ENCODE measurements around the gene FOXP1. TPM values are rescaled to one million over a fixed set of nuclear protein-coding genes. Genes with fewer than 3 reads are reported as not detected.

Gene FOXP1
- polyA plus RNA-seq, 1 donor (not counting 4 experiments of a cell fraction or from before 2014, with no cell fraction given) = 14.6 TPM

GRCh38 chr3:71104121-71104541 lies 479.4 kb downstream of the FOXP1 start:
- H3K79me2 ChIP-seq (ENCODE audit: control insufficient read depth, insufficient read depth, low read length) = no peaks in the 10 kb centered on the region
- H3K4me2 ChIP-seq (ENCODE audit: control insufficient read depth, extremely low read depth, insufficient read depth, low read depth, low read length) = no peak overlapping the region
- no peaks in the 10 kb centered on the region for H3K27me3 ChIP-seq (ENCODE audit: control insufficient read depth, extremely low read depth, insufficient read depth, low read length)
- H3K4me1 ChIP-seq (ENCODE audit: control insufficient read depth, extremely low read depth, insufficient read depth, low read length) = peaks cover 16% of the 10 kb centered on the region
- H3K36me3 ChIP-seq (ENCODE audit: control insufficient read depth in 2 of 2, extremely low read depth in 1 of 2, insufficient read depth in 2 of 2, low read length in 2 of 2) = no peaks in the 10 kb centered on the region
- no peak overlapping the region for H2AFZ ChIP-seq (ENCODE audit: control insufficient read depth, low read length)
- no peaks in the 10 kb centered on the region for H4K20me1 ChIP-seq (ENCODE audit: control insufficient read depth, extremely low read depth, insufficient read depth, low read length)
- H3K9ac ChIP-seq (ENCODE audit: control insufficient read depth, extremely low read depth, insufficient read depth, low read length) = no peak overlapping the region
- FAIRE-seq = no peak
- no peak for TF ChIP-seq EZH2 (IDR thresholded peaks at IDR 0.05; ENCODE audit: low read length)
- no peak for TF ChIP-seq CTCF (optimal IDR thresholded peaks at IDR 0.05 in 1 of 3, IDR thresholded peaks at IDR 0.05 in 1 of 3, conservative IDR thresholded peaks at IDR 0.05 in 1 of 3; ENCODE audit: extremely low read depth in 1 of 3, insufficient read depth in 2 of 3, low read length in 3 of 3)
- H3K9me3 ChIP-seq (ENCODE audit: control insufficient read depth, low read depth, low read length) = no peaks in the 10 kb centered on the region
- dilution Hi-C loops (cut with MboI; ENCODE audit: extremely low pct_ligation_motif_present, low sequenced_read_pairs) = no loop called here
- no peaks in the 10 kb centered on the region for H3K9me1 ChIP-seq (ENCODE audit: control insufficient read depth, extremely low read depth, insufficient read depth, low read length)
- no peak overlapping the region for H3K4me3 ChIP-seq (ENCODE audit: control insufficient read depth in 2 of 3, extremely low read depth in 1 of 3, insufficient read depth in 2 of 3, low read depth in 1 of 3, low read length in 3 of 3)
- no peak overlapping the region for H3K27ac ChIP-seq (ENCODE audit: control insufficient read depth, insufficient read depth, low read length)
- no peak for DNase-seq (ENCODE audit: low read depth, low spot score)

DNA sequence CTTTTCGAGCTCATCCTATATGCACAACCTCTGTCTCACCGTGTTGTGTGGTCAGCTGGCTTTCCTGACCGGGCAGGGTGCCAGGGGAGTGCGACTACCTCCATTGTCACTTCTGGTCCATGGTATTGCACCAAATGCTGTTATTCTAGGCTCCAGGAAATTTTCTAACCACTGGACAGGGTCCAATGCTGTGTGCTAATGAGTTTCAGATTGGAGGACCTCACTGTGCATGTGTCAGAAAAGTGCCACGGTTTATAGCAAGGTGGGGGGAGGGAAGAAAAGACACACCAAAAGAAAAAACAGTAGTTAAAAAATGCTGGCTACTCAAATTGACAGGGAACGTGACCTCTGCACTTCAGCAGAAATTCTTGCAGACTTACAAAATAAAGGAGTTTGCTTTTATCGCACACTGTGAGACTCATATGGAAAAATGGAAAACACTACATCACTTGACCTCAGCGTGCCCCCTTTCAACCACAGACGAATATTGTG lies 480.1 kb downstream of the FOXP1 start:
- DNase-seq (ENCODE audit: low read depth, low spot score) (no peak), FAIRE-seq (no peak)
- H3K9me3 ChIP-seq (ENCODE audit: control insufficient read depth, low read depth, low read length) = no peaks in the 10 kb centered on the region
- no peak overlapping the region for H3K4me3 ChIP-seq (ENCODE audit: control insufficient read depth in 2 of 3, extremely low read depth in 1 of 3, insufficient read depth in 2 of 3, low read depth in 1 of 3, low read length in 3 of 3)
- H3K27ac ChIP-seq (ENCODE audit: control insufficient read depth, insufficient read depth, low read length) = no peak overlapping the region
- dilution Hi-C loops (cut with MboI; ENCODE audit: extremely low pct_ligation_motif_present, low sequenced_read_pairs) = no loop called here
- H3K79me2 ChIP-seq (ENCODE audit: control insufficient read depth, insufficient read depth, low read length) = no peaks in the 10 kb centered on the region
- H4K20me1 ChIP-seq (ENCODE audit: control insufficient read depth, extremely low read depth, insufficient read depth, low read length) = no peaks in the 10 kb centered on the region
- H2AFZ ChIP-seq (ENCODE audit: control insufficient read depth, low read length) = no peak overlapping the region
- H3K4me1 ChIP-seq (ENCODE audit: control insufficient read depth, extremely low read depth, insufficient read depth, low read length) = peaks cover 11% of the 10 kb centered on the region
- no peaks in the 10 kb centered on the region for H3K36me3 ChIP-seq (ENCODE audit: control insufficient read depth in 2 of 2, extremely low read depth in 1 of 2, insufficient read depth in 2 of 2, low read length in 2 of 2)
- no peaks in the 10 kb centered on the region for H3K9me1 ChIP-seq (ENCODE audit: control insufficient read depth, extremely low read depth, insufficient read depth, low read length)
- H3K27me3 ChIP-seq (ENCODE audit: control insufficient read depth, extremely low read depth, insufficient read depth, low read length) = no peaks in the 10 kb centered on the region
- no peak overlapping the region for H3K4me2 ChIP-seq (ENCODE audit: control insufficient read depth, extremely low read depth, insufficient read depth, low read depth, low read length)
- H3K9ac ChIP-seq (ENCODE audit: control insufficient read depth, extremely low read depth, insufficient read depth, low read length) = no peak overlapping the region
- no peak for TF ChIP-seq CTCF (optimal IDR thresholded peaks at IDR 0.05 in 1 of 3, IDR thresholded peaks at IDR 0.05 in 1 of 3, conservative IDR thresholded peaks at IDR 0.05 in 1 of 3; ENCODE audit: extremely low read depth in 1 of 3, insufficient read depth in 2 of 3, low read length in 3 of 3)
- no peak for TF ChIP-seq EZH2 (IDR thresholded peaks at IDR 0.05; ENCODE audit: low read length)

Data from keratinocyte (primary cell).